ENCODE results near the gene PCCB. TPM values are rescaled to one million over a fixed set of nuclear protein-coding genes. Genes with fewer than 3 reads are reported as not detected.
"Not testable (repeated sequence)": the region's sequence is repeated elsewhere in the genome, so short reads cannot be mapped to it uniquely, and the experiment has no call there.

PCCB gene
- 10 to 100 TPM; 30.7 to 43.5 (median 38.0) TPM for total RNA-seq

- Histone ChIP-seq H3K27me3 (no peaks in the 10 kb centered on the region), H3K36me3 (no peaks in the 10 kb centered on the region), H3K9me3 (no peaks in the 10 kb centered on the region), H3K4me3 (peak within 1 kb of the TSS; percentile 65 to 93 (median 80)), H3K27ac (peak within 1 kb of the TSS; percentile 89 to 98 (median 94)), H3K4me1 (peaks cover 10 to 22% (median 15%) of the 10 kb centered on the region in 3 donors)
- DNase-seq, result peak; percentile 88
- 3% methylated on average over 8 to 31 of the region's 64 CpGs for WGBS, 2 donors
- TF ChIP-seq POLR2A (IDR thresholded peaks at IDR 0.05) (peak in 2 of 4 donors; percentile 24 to 62), CTCF (IDR thresholded peaks at IDR 0.05) (peak; percentile 73 to 93 (median 84))
- intact Hi-C loops (cut with DNase I), result loop anchor here (5.0 kb wide), 1 partner anchor 173 kb away; no protein-coding TSS in a partner anchor
Measured at GRCh38 chr3:136250059-136250902, at the start of gene PCCB. Gene PCCB (plus strand): TSS chr3:136250340. CDS start chr3:136250376, 36 bp downstream.

GRCh38 chr3:136207489-136208115 is 42.5 kb upstream of the PCCB start:
- no peak overlapping the region for H3K4me3 ChIP-seq
- intact Hi-C loops (cut with DNase I), result no loop called here
- WGBS, 2 donors, result 65 to 71% methylated on average over 4 of the region's 4 CpGs

GRCh38 chr3:136209921-136210320 is 40.2 kb upstream of the PCCB start:
- DNase-seq, result no peak
- peaks cover 0 to 29% (median 0%) of the 10 kb centered on the region in 4 donors for H3K27me3 ChIP-seq
- no peaks in the 10 kb centered on the region for H3K9me3 ChIP-seq
- H3K4me3 ChIP-seq, result no peak overlapping the region
- intact Hi-C loops (cut with DNase I), result no loop called here
- no peak overlapping the region for H3K27ac ChIP-seq
- TF ChIP-seq CTCF (IDR thresholded peaks at IDR 0.05) (no peak), POLR2A (IDR thresholded peaks at IDR 0.05) (no peak)
- H3K36me3 ChIP-seq, result no peaks in the 10 kb centered on the region
- H3K4me1 ChIP-seq, result no peaks in the 10 kb centered on the region

More at GRCh38 chr3:136207489-136208115, 42.5 kb upstream of the PCCB start:
- Histone ChIP-seq H3K36me3 (no peaks in the 10 kb centered on the region), H3K27ac (no peak overlapping the region), H3K27me3 (peaks cover 0 to 29% (median 0%) of the 10 kb centered on the region in 4 donors), H3K9me3 (no peaks in the 10 kb centered on the region), H3K4me1 (no peaks in the 10 kb centered on the region)
- DNase-seq, result no peak
- no peak for TF ChIP-seq CTCF (IDR thresholded peaks at IDR 0.05)
- no peak for TF ChIP-seq POLR2A (IDR thresholded peaks at IDR 0.05)

GRCh38 chr3:136211547-136211946 is 38.6 kb upstream of the PCCB start:
- Histone ChIP-seq H3K27ac (no peak overlapping the region), H3K27me3 (peaks cover 0 to 29% (median 0%) of the 10 kb centered on the region in 4 donors), H3K9me3 (no peaks in the 10 kb centered on the region), H3K4me1 (no peaks in the 10 kb centered on the region), H3K36me3 (no peaks in the 10 kb centered on the region), H3K4me3 (no peak overlapping the region)
- no peak for TF ChIP-seq CTCF (IDR thresholded peaks at IDR 0.05)
- no peak for TF ChIP-seq POLR2A (IDR thresholded peaks at IDR 0.05)
- DNase-seq, result no peak
- WGBS, 2 donors, result 65 to 70% methylated on average over 2 of the region's 2 CpGs
- intact Hi-C loops (cut with DNase I), result no loop called here

GRCh38 chr3:136222746-136223145 is 27.4 kb upstream of the PCCB start:
- H3K27me3 ChIP-seq; H3K4me3 ChIP-seq; H3K27ac ChIP-seq; intact Hi-C loops (cut with DNase I); H3K9me3 ChIP-seq; DNase-seq; H3K4me1 ChIP-seq; H3K36me3 ChIP-seq: not testable (repeated sequence)
- 78 to 88% methylated on average over 4 of the region's 4 CpGs for WGBS, 2 donors
